ENCODE data around the gene GOSR1.
"Not testable (repeated sequence)": the region's sequence is repeated elsewhere in the genome, so short reads cannot be mapped to it uniquely, and the experiment has no call there.

GRCh38 chr17:30561766-30562165, 84.6 kb downstream of the GOSR1 start:
- TF ChIP-seq, protein P1, sequence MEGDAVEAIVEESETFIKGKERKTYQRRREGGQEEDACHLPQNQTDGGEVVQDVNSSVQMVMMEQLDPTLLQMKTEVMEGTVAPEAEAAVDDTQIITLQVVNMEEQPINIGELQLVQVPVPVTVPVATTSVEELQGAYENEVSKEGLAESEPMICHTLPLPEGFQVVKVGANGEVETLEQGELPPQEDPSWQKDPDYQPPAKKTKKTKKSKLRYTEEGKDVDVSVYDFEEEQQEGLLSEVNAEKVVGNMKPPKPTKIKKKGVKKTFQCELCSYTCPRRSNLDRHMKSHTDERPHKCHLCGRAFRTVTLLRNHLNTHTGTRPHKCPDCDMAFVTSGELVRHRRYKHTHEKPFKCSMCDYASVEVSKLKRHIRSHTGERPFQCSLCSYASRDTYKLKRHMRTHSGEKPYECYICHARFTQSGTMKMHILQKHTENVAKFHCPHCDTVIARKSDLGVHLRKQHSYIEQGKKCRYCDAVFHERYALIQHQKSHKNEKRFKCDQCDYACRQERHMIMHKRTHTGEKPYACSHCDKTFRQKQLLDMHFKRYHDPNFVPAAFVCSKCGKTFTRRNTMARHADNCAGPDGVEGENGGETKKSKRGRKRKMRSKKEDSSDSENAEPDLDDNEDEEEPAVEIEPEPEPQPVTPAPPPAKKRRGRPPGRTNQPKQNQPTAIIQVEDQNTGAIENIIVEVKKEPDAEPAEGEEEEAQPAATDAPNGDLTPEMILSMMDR (IDR thresholded peaks at IDR 0.05): not testable (repeated sequence)
- TF ChIP-seq POLR2A (IDR thresholded peaks at IDR 0.05): not testable (repeated sequence)

Measured in right lobe of liver (tissue), 4 donors.